Measurements from ENCODE around the gene ATG13. TPM values are rescaled to one million over a fixed set of nuclear protein-coding genes. Genes with fewer than 3 reads are reported as not detected.

ATG13 gene
- total RNA-seq, 4 donors from 2014 or later: 56.4 to 125 (median 90.8) TPM

- TF ChIP-seq CTCF (IDR thresholded peaks at IDR 0.05; ENCODE audit: low read depth): no peak
Observed at GRCh38 chr11:46611526-46612304, 5.6 kb upstream of the ATG13 start.

GRCh38 chr11:46612326-46612725 lies 5.0 kb upstream of the ATG13 start:
- TF ChIP-seq CTCF (IDR thresholded peaks at IDR 0.05; ENCODE audit: low read depth): no peak

GRCh38 chr11:46615756-46616155 lies 1.6 kb upstream of the ATG13 start:
- TF ChIP-seq CTCF (IDR thresholded peaks at IDR 0.05; ENCODE audit: low read depth): no peak

- no peak for TF ChIP-seq CTCF (IDR thresholded peaks at IDR 0.05; ENCODE audit: low read depth)
Observed at GRCh38 chr11:46616551-46617133, 711 bp upstream of the ATG13 start.

- no peak for TF ChIP-seq CTCF (IDR thresholded peaks at IDR 0.05; ENCODE audit: low read depth)
Observed at GRCh38 chr11:46617972-46618314, 590 bp downstream of the ATG13 start.

GRCh38 chr11:46618837-46619236 lies 1.5 kb downstream of the ATG13 start:
- no peak for TF ChIP-seq CTCF (IDR thresholded peaks at IDR 0.05; ENCODE audit: low read depth)

GRCh38 chr11:46625406-46625805 lies 8.1 kb downstream of the ATG13 start:
- no peak for TF ChIP-seq CTCF (IDR thresholded peaks at IDR 0.05; ENCODE audit: low read depth)

Measured in subcutaneous adipose tissue (tissue), 4 donors.